C4-2B (cell line): Measurements from ENCODE around the gene STPG3.

Experiments used
- H3K27ac ChIP-seq: fragments of 450-650 bp; 2 replicates; pipeline ENCODE4 v1.5.1; 2017
- ZFX ChIP-seq: fragments of 450-650 bp; IDR thresholded peaks from 2 replicates; pipeline ENCODE4 v1.6.1; 2017
- TF ChIP-seq, protein P1 (sequence below): fragments of 450-650 bp; conservative IDR thresholded peaks from 2 replicates; pipeline ENCODE4 v1.5.1; 2017; ENCODE audit warnings: mild to moderate bottlenecking

STPG3 gene

DNA sequence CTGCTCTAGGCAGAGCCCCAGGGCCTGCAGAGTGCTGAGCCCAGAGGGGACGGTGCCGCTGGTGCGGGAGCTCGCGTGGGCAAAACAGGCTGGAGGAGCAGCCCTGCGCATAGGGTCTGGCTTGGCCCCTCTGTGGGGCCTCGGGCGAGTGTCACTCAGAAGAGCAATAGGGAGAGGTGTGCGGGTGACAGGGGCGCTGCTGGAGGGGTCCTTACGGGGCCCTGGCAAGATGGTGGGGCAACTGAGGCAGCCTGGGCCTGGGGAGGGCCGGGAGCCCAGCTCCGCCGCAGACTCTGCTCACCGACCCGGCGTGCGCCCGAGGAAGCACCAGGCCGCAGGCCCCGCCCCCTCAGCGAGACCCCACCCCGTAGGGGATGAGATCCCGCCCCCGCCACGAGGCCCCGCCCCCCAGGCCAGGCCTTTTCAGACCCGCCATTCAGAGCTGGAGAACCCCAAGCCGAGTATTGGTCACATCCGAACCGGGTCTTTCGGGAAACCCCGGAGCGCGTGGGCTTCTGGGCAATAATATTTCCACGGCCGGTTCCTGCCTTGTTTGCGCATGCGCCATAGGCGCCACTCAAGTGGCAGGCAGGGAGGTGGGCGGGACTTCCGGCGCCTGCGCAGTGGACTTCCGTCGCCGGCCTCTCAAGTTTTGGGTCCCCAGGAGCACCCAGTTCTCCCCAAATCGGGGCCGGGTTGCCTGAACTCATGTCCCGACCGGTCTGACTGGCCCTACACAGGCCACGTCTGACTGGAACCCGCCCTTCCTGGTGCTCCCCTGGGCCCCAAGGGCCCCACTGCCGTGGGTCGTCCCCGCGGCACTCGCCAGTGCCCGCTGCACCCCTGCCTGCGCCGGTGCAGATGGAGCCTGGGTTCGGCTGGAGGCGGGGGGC, 27.8 kb upstream of the STPG3 start:
- TF ChIP-seq, protein P1, sequence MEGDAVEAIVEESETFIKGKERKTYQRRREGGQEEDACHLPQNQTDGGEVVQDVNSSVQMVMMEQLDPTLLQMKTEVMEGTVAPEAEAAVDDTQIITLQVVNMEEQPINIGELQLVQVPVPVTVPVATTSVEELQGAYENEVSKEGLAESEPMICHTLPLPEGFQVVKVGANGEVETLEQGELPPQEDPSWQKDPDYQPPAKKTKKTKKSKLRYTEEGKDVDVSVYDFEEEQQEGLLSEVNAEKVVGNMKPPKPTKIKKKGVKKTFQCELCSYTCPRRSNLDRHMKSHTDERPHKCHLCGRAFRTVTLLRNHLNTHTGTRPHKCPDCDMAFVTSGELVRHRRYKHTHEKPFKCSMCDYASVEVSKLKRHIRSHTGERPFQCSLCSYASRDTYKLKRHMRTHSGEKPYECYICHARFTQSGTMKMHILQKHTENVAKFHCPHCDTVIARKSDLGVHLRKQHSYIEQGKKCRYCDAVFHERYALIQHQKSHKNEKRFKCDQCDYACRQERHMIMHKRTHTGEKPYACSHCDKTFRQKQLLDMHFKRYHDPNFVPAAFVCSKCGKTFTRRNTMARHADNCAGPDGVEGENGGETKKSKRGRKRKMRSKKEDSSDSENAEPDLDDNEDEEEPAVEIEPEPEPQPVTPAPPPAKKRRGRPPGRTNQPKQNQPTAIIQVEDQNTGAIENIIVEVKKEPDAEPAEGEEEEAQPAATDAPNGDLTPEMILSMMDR: no peak
- TF ChIP-seq ZFX: peak; percentile 52; the same call in 1 of the 2 replicates
- H3K27ac ChIP-seq: peak overlapping the region; percentile 88

DNA sequence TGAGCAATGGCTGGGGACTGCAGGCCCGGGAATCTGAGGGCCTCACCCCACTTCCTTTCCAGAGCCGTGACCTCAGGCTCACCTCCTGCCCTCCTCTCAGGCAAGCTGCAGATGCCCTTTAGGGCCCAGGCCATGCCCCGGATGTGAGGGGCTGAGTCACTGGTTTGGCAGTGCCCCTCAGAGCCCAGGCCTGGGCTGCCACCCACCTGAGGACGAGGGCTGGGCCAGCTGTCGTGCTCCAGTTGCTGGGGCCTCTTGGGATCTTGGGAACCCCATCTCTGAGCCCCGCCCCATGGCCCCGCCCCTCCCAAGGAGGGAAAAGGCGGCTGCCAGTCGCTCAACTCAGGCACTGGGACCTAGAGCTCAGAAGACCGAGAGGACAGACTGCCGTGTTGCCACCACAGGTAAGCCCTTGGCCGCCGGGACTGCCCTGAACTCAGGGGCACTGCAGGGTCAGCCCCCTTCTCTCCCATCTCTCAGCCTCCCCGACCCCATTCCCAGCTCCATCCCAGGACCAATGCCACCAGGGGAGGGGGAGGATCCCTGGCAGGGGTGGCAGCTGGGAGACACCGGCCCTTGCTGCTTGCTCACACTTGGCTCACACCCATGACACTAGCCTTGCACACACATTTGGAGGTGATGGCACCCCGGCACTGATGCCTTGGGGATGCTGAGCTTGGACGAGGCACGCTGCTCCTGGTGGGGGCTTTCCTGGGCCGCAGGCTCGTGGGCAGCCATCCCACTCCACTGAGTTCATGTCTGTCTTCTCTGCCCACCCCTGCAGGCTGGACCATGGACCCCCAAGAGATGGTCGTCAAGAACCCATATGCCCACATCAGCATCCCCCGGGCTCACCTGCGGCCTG, 26.0 kb upstream of the STPG3 start, which contains the start of gene CYSRT1:
TSS of gene CYSRT1 (plus strand) at position 345 of the 865 bp plus-strand sequence. CDS start at position 793, 448 bp downstream.
- peak within 1 kb of the TSS; percentile 90 for H3K27ac ChIP-seq
- TF ChIP-seq, protein P1: no peak
- TF ChIP-seq ZFX: no peak

GRCh38 chr9:137225699-137226331, 25.3 kb upstream of the STPG3 start:
- TF ChIP-seq ZFX: no peak
- TF ChIP-seq, protein P1: no peak
- H3K27ac ChIP-seq: peak overlapping the region; percentile 90

GRCh38 chr9:137226338-137227053, 24.6 kb upstream of the STPG3 start:
- TF ChIP-seq, protein P1: no peak
- TF ChIP-seq ZFX: peak; percentile 19; the same call in 1 of the 2 replicates
- peak overlapping the region; percentile 90 for H3K27ac ChIP-seq

- peak within 1 kb of the TSS; percentile 90 for H3K27ac ChIP-seq
- no peak for TF ChIP-seq ZFX
- TF ChIP-seq, protein P1: peak; percentile 93
Measured at GRCh38 chr9:137227054-137227852, 23.8 kb upstream of the STPG3 start, which contains the start of gene RNF224. TSS of gene RNF224 (plus strand) at chr9:137227502. CDS start at chr9:137228336, 834 bp downstream.
